ENCODE measurements around the gene FZR1.

The FZR1 gene

GRCh38 chr19:3533563-3534216, 27.6 kb downstream of the FZR1 start:
- no peak for DNase-seq

GRCh38 chr19:3534375-3535234, 28.5 kb downstream of the FZR1 start:
- no peak for DNase-seq

- no peak for DNase-seq
Measured at GRCh38 chr19:3535235-3535535, 29.1 kb downstream of the FZR1 start.

GRCh38 chr19:3535563-3535965, 29.5 kb downstream of the FZR1 start:
- no peak for DNase-seq

GRCh38 chr19:3535981-3536380, 29.9 kb downstream of the FZR1 start:
- DNase-seq, result no peak

- peak; percentile 61 for DNase-seq
Measured at GRCh38 chr19:3536429-3537100, 30.5 kb downstream of the FZR1 start.

GRCh38 chr19:3537101-3537437, 31.0 kb downstream of the FZR1 start:
- DNase-seq, result no peak

- DNase-seq, result no peak
Measured at GRCh38 chr19:3537438-3538240, 31.5 kb downstream of the FZR1 start.

GRCh38 chr19:3538258-3538929, 32.3 kb downstream of the FZR1 start:
- DNase-seq, result no peak

GRCh38 chr19:3538965-3539755, 33.0 kb downstream of the FZR1 start, which contains the start of gene TEKTIP1:
Gene TEKTIP1 (plus strand): TSS chr19:3539174. CDS start chr19:3539178, 4 bp downstream.
- DNase-seq, result no peak

- DNase-seq, result no peak
Measured at GRCh38 chr19:3539756-3540118, 33.6 kb downstream of the FZR1 start.

GRCh38 chr19:3543150-3544057, 37.3 kb downstream of the FZR1 start:
- peak; percentile 52 for DNase-seq

- DNase-seq, result no peak
Measured at GRCh38 chr19:3544058-3544376, 37.9 kb downstream of the FZR1 start.

GRCh38 chr19:3544742-3545668, 38.9 kb downstream of the FZR1 start:
- peak; percentile 84 for DNase-seq

- no peak for DNase-seq
Measured at GRCh38 chr19:3545669-3546034, 39.5 kb downstream of the FZR1 start.

GRCh38 chr19:3546119-3546518, 40.0 kb downstream of the FZR1 start:
- no peak for DNase-seq

GRCh38 chr19:3547301-3547731, 41.2 kb downstream of the FZR1 start:
- no peak for DNase-seq

- DNase-seq, result no peak
Measured at GRCh38 chr19:3547767-3548282, 41.7 kb downstream of the FZR1 start.

GRCh38 chr19:3548606-3549005, 42.5 kb downstream of the FZR1 start:
- peak; percentile 44 for DNase-seq
